ENCODE results near the gene COP1. TPM values are rescaled to one million over a fixed set of nuclear protein-coding genes. Genes with fewer than 3 reads are reported as not detected.

Gene COP1
- total and polyA plus RNA-seq, 2 of the 8 experiments (the other 6 are each of a cell fraction or from before 2014, with no cell fraction given): 26.2 to 44.9 TPM

DNA sequence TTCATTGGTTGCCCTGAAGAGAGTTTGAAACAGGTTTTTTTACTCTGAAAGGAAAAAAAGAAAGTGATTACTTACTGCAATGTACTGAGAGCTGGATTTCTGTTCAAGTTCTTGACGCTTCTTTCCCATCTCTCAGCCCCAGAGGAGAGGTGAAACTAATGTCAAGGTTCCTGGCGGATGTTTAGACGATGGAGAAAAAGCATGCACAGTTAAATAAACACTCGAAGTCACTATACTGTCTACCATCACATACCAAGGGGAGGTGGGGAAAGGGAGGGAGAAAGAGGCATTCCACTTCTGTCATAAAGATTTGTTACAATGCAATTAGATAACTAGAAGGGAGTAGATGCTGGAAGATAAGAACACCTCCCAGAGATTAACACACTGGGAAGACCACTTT is 286.7 kb downstream of the COP1 start:
- Histone ChIP-seq H3K4me2 (ENCODE audit: insufficient read depth in 1 of 2, low read depth in 2 of 2, low read length in 2 of 2) (no peak overlapping the region), H2BK12ac (ENCODE audit: low read depth, low read length) (no peak overlapping the region), H3K14ac (ENCODE audit: insufficient read length) (no peak overlapping the region), H4K5ac (ENCODE audit: insufficient read length, low read depth, low read length) (no peak overlapping the region), H3K18ac (ENCODE audit: extremely low read depth, low read length) (no peak overlapping the region), H3K27ac (ENCODE audit: low read depth, low read length) (no peak overlapping the region), H2BK15ac (ENCODE audit: low read length) (no peak overlapping the region), H3K9ac (replicated peaks in 1 of 4; ENCODE audit: extremely low read depth in 1 of 4, low read depth in 3 of 4, low read length in 3 of 4) (no peak overlapping the region), H3K23ac (ENCODE audit: insufficient read length) (no peak overlapping the region), H2AK5ac (ENCODE audit: low read depth, low read length) (no peak overlapping the region), H2BK20ac (ENCODE audit: low read length) (no peak overlapping the region), H3K79me1 (ENCODE audit: low read depth, low read length) (no peaks in the 10 kb centered on the region), H2BK120ac (replicated peaks; ENCODE audit: low read depth, low read length) (no peak overlapping the region), H3K4me3 (ENCODE audit: extremely low read depth in 1 of 4, insufficient read depth in 2 of 4, low read depth in 3 of 4, low read length in 4 of 4) (no peak overlapping the region), H4K91ac (replicated peaks; ENCODE audit: insufficient read length, low read length) (no peak overlapping the region), H2BK5ac (ENCODE audit: low read depth, low read length) (no peak overlapping the region), H3K4me1 (replicated peaks in 1 of 4; ENCODE audit: control insufficient read depth in 3 of 4, insufficient read depth in 4 of 4, low read length in 3 of 4) (peaks cover 3 to 16% (median 14%) of the 10 kb centered on the region in 4 experiments), H3K23me2 (ENCODE audit: low read depth, low read length) (no peaks in the 10 kb centered on the region), H3K36me3 (ENCODE audit: control insufficient read depth in 2 of 4, insufficient read depth in 4 of 4, low read length in 3 of 4) (0 out of 8 replicates have a peak, but pooled peaks cover 0 to 2% (median 0%) of the 10 kb centered on the region in 4 experiments), H3K56ac (replicated peaks; ENCODE audit: insufficient read length, low read depth, low read length) (no peak overlapping the region), H4K20me1 (replicated peaks in 1 of 2; ENCODE audit: control insufficient read depth in 1 of 2, insufficient read depth in 2 of 2, low read length in 2 of 2) (peaks cover 0 to 8% of the 10 kb centered on the region in 2 experiments), H3K9me3 (ENCODE audit: insufficient read depth in 2 of 2, low read depth in 1 of 2, low read length in 1 of 2) (no peaks in the 10 kb centered on the region), H3K4ac (replicated peaks; ENCODE audit: insufficient read length, low read depth, low read length) (no peak overlapping the region), H2AFZ (ENCODE audit: low read length) (no peak overlapping the region), H3K27me3 (replicated peaks in 1 of 4; ENCODE audit: control insufficient read depth in 3 of 4, extremely low read depth in 1 of 4, insufficient read depth in 3 of 4, low read length in 3 of 4) (peaks cover 43 to 63% (median 59%) of the 10 kb centered on the region in 4 experiments), H4K8ac (ENCODE audit: extremely low read depth, insufficient read depth, low read length) (no peak overlapping the region), H3K79me2 (ENCODE audit: control insufficient read depth in 1 of 2, insufficient read depth in 2 of 2, low read length in 2 of 2) (no peaks in the 10 kb centered on the region)
- FAIRE-seq (no peak), DNase-seq (ENCODE audit: low read depth in 1 of 2, low spot score in 2 of 2) (no peak)
- 83% methylated on average over 4 of the region's 4 CpGs; no CpG with 5 or more reads in 1 of the 2 experiments for WGBS, 2 experiments (ENCODE audit: extremely low coverage in 1 of 2, insufficient coverage in 1 of 2, insufficient read length in 1 of 2, insufficient replicate concordance in 2 of 2, low coverage in 1 of 2, low lambda C conversion rate in 2 of 2, missing lambda C conversion rate in 1 of 2)
- CTCF ChIA-PET (ENCODE audit: partially characterized antibody): interaction anchor here (0.6 to 1.1 kb wide), 3 partner anchors 9 to 227 kb away, joined by 3 to 5 read pairs (median 3); no protein-coding TSS in a partner anchor
- POLR2A ChIA-PET (ENCODE audit: partially characterized antibody): no interaction called here
- TF ChIP-seq RXRA (IDR thresholded peaks at IDR 0.05; ENCODE audit: insufficient read depth, low read depth, low read length): no peak
- no peak for TF ChIP-seq SP2 (IDR thresholded peaks at IDR 0.05; ENCODE audit: low read length)
- TF ChIP-seq, protein P1, sequence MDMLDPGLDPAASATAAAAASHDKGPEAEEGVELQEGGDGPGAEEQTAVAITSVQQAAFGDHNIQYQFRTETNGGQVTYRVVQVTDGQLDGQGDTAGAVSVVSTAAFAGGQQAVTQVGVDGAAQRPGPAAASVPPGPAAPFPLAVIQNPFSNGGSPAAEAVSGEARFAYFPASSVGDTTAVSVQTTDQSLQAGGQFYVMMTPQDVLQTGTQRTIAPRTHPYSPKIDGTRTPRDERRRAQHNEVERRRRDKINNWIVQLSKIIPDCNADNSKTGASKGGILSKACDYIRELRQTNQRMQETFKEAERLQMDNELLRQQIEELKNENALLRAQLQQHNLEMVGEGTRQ (IDR thresholded peaks at IDR 0.05; ENCODE audit: low read length): no peak
- TF ChIP-seq TCF12 (IDR thresholded peaks at IDR 0.05; ENCODE audit: low read depth, low read length): no peak
- TF ChIP-seq EGR1 (IDR thresholded peaks at IDR 0.05; ENCODE audit: borderline replicate concordance, low read depth, low read length): no peak
- TF ChIP-seq SP4 (IDR thresholded peaks at IDR 0.05; ENCODE audit: low read length): no peak
- no peak for TF ChIP-seq JUN (IDR thresholded peaks at IDR 0.05; ENCODE audit: low read depth, low read length)
- no peak for TF ChIP-seq POLR2AphosphoS5 (IDR thresholded peaks at IDR 0.05; ENCODE audit: low read depth, low read length)
- TF ChIP-seq, protein P2, sequence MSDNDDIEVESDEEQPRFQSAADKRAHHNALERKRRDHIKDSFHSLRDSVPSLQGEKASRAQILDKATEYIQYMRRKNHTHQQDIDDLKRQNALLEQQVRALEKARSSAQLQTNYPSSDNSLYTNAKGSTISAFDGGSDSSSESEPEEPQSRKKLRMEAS (IDR thresholded peaks at IDR 0.05): no peak
- TF ChIP-seq RFX5 (IDR thresholded peaks at IDR 0.05; ENCODE audit: borderline replicate concordance, low read depth, low read length): no peak
- TF ChIP-seq ZNF274 (IDR thresholded peaks at IDR 0.05; ENCODE audit: borderline replicate concordance, extremely low read depth, low read length): no peak
- no peak for TF ChIP-seq HDAC2 (IDR thresholded peaks at IDR 0.05; ENCODE audit: borderline replicate concordance in 1 of 2, low read depth in 2 of 2, low read length in 2 of 2)
- no peak for TF ChIP-seq JUND (IDR thresholded peaks at IDR 0.05; ENCODE audit: low read length)
- no peak for TF ChIP-seq RBBP5 (IDR thresholded peaks at IDR 0.05; ENCODE audit: borderline replicate concordance, low read depth, low read length)
